T follicular helper cell (primary cell): ENCODE measurements around the gene USP5.
A peak's percentile ranks its signal among the peaks of the same experiment; 100 is the strongest.

Experiments used
- DNase-seq: peaks from one replicate; pipeline ENCODE4 v3.0.0-alpha.2; 2020; ENCODE audit warnings: low read depth
- total RNA-seq, 2 experiments: gene quantifications; one replicate each; lab custom pipeline; 2026; lab: John Stamatoyannopoulos, UW

USP5 gene
- 123 to 149 reads per million in 2 experiments for total RNA-seq

GRCh38 chr12:6851921-6852650 is at the start of gene USP5:
Gene USP5 (plus strand): TSS chr12:6852150. CDS start chr12:6852180, 30 bp downstream.
- DNase-seq = peak; percentile 98

GRCh38 chr12:6807170-6807569 is 44.8 kb upstream of the USP5 start:
- no peak for DNase-seq

GRCh38 chr12:6809056-6809455 is 42.9 kb upstream of the USP5 start:
- no peak for DNase-seq

- DNase-seq = no peak
Measured at GRCh38 chr12:6810758-6811157, 41.2 kb upstream of the USP5 start.

- DNase-seq = no peak
Measured at GRCh38 chr12:6813363-6813762, 38.6 kb upstream of the USP5 start.

- DNase-seq = no peak
Measured at GRCh38 chr12:6816598-6816997, 35.4 kb upstream of the USP5 start.

GRCh38 chr12:6817098-6817497 is 34.9 kb upstream of the USP5 start:
- no peak for DNase-seq

- no peak for DNase-seq
Measured at GRCh38 chr12:6817662-6818157, 34.2 kb upstream of the USP5 start.

- DNase-seq = no peak
Measured at GRCh38 chr12:6818222-6818621, 33.7 kb upstream of the USP5 start.

GRCh38 chr12:6818645-6819044 is 33.3 kb upstream of the USP5 start:
- no peak for DNase-seq

- no peak for DNase-seq
Measured at GRCh38 chr12:6819106-6820030, 32.6 kb upstream of the USP5 start.

- DNase-seq = no peak
Measured at GRCh38 chr12:6820166-6820565, 31.8 kb upstream of the USP5 start.

- DNase-seq = no peak
Measured at GRCh38 chr12:6821591-6822425, 30.1 kb upstream of the USP5 start, which contains the start of gene GPR162. Gene GPR162 (plus strand): TSS chr12:6821821. CDS start chr12:6823899, 2,078 bp downstream.

- no peak for DNase-seq
Measured at GRCh38 chr12:6822426-6823135, 29.4 kb upstream of the USP5 start.

- DNase-seq = no peak
Measured at GRCh38 chr12:6823182-6824084, 28.5 kb upstream of the USP5 start.

- no peak for DNase-seq
Measured at GRCh38 chr12:6824085-6824775, 27.7 kb upstream of the USP5 start.

- DNase-seq = no peak
Measured at GRCh38 chr12:6824901-6825381, 27.0 kb upstream of the USP5 start.

- peak; percentile 70 for DNase-seq
Measured at GRCh38 chr12:6825398-6826124, 26.4 kb upstream of the USP5 start.
